HEK293 (cell line): Measurements from ENCODE around the gene TUBB3.

Experiments used
- CTCF ChIP-seq: fragments of 450-650 bp; formaldehyde crosslinking; IDR thresholded peaks from 2 replicates; pipeline ENCODE4 v1.5.1; 2016; ENCODE audit warnings: missing biosample characterization, missing genetic modification characterization
- KLF9 ChIP-seq: fragments of 450-650 bp; formaldehyde crosslinking; IDR thresholded peaks from 2 replicates; pipeline ENCODE4 v1.5.1; 2016; ENCODE audit warnings: missing biosample characterization, missing genetic modification characterization, low read depth
- ZBTB17 ChIP-seq: fragments of 450-650 bp; formaldehyde crosslinking; IDR thresholded peaks from 2 replicates; pipeline ENCODE4 v1.5.1; 2016; ENCODE audit warnings: missing biosample characterization, missing genetic modification characterization
- ZNF292 ChIP-seq: fragments of 450-650 bp; formaldehyde crosslinking; IDR thresholded peaks from 2 replicates; pipeline ENCODE4 v1.5.1; 2016; ENCODE audit warnings: low read depth, missing biosample characterization, missing genetic modification characterization, borderline replicate concordance
- ZNF423 ChIP-seq: fragments of 450-650 bp; formaldehyde crosslinking; IDR thresholded peaks from 2 replicates; pipeline ENCODE4 v1.5.1; 2016; ENCODE audit warnings: missing biosample characterization, missing genetic modification characterization
- ZNF501 ChIP-seq: fragments of 450-650 bp; formaldehyde crosslinking; IDR thresholded peaks from 2 replicates; pipeline ENCODE4 v1.5.1; 2016; ENCODE audit warnings: missing biosample characterization, missing genetic modification characterization
- ZNF707 ChIP-seq: fragments of 450-650 bp; formaldehyde crosslinking; IDR thresholded peaks from 2 replicates; pipeline ENCODE4 v1.5.1; 2016; ENCODE audit warnings: missing biosample characterization, missing genetic modification characterization

DNA sequence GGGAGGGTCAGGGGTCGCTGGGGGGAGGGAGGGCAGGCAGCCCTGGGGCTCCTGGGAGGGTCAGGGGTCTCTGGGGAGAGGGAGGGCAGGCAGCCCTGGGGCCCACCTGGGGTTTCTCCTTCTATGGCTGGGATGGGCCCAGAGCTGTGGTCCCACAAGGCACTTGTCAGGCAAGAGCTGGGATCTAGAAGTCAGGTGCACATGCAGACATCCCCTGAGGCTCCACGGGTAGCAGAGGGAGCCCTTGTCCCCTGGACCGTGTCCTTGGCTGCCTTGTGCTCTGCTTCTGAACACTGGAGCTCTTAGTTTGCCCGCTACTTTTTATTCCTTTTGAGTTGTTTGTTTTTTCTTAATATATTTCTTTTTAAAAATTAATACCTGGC is 1.8 kb downstream of the TUBB3 start:
- TF ChIP-seq ZNF423 (tag by site-specific recombination): no peak
- no peak for TF ChIP-seq ZNF292 (tag by site-specific recombination)
- no peak for TF ChIP-seq CTCF (tag by site-specific recombination)
- no peak for TF ChIP-seq KLF9 (tag by site-specific recombination)
- no peak for TF ChIP-seq ZNF707 (tag by site-specific recombination)
- TF ChIP-seq ZNF501 (tag by site-specific recombination): no peak
- no peak for TF ChIP-seq ZBTB17 (tag by site-specific recombination)
